HCT116 (cell line): ENCODE data around the gene WFDC2. TPM values are rescaled to one million over a fixed set of nuclear protein-coding genes. Genes with fewer than 3 reads are reported as not detected.

Experiments
- ATAC-seq: fragments of 200-7000 bp; cut with Tn5 transposase; 2 replicates; pipeline ENCODE4 v1.9.1; 2020; ENCODE audit warnings: mild to moderate bottlenecking, moderate library complexity
- BruUV-seq: library from RNA; stranded (reverse); fragments of 400-500 nt; replicated peaks from 2 replicates; lab custom pipeline; 2021; lab: Mats Ljungman, UMichigan
- CTCF ChIA-PET: fragments of 300-600 bp; sonication (Branson Sonifier 250); formaldehyde crosslinking; loops from one replicate; lab custom pipeline; 2021; ENCODE audit warnings: antibody characterized with exemption; lab: Charles Lee
- POLR2A ChIA-PET: fragments of 300-600, 350-600 bp; sonication (Branson Sonifier 250); formaldehyde crosslinking; loops from one replicate; lab custom pipeline; 2021; ENCODE audit warnings: antibody characterized with exemption; lab: Charles Lee
- RAD21 ChIA-PET, 2 experiments: fragments of 300-600 bp; sonication (Branson Sonifier 250); formaldehyde crosslinking; loops; one replicate each; lab custom pipeline; 2023; ENCODE audit warnings: low total read pairs in 2 of 2; ENCODE audit not compliant: uncharacterized antibody in 2 of 2, unreplicated experiment in 2 of 2, low non-redundant PET in 1 of 2; lab: Charles Lee
- DNase-seq: peaks from one replicate; pipeline ENCODE4 v3.0.0-alpha.2; 2010; ENCODE audit warnings: low read depth, low spot score
- H2AFZ ChIP-seq: fragments of 200-600 bp; shearing (Covaris generic), sonication (generic); 2 replicates; pipeline ENCODE4 v1.6.1; 2017; ENCODE audit warnings: low read depth, mixed run types, mixed read lengths, antibody characterized with exemption, low read length; ENCODE audit not compliant: poor library complexity, severe bottlenecking
- H3K27ac ChIP-seq: 2 replicates; pipeline ENCODE4 v1.5.1; 2012; ENCODE audit warnings: low read depth, low read length
- H3K27me3 ChIP-seq: fragments of 200-600 bp; sonication (generic); 2 replicates; pipeline ENCODE4 v1.6.1; 2016; ENCODE audit warnings: mixed run types, low read length, mixed read lengths; ENCODE audit not compliant: insufficient read depth
- H3K36me3 ChIP-seq, 2 experiments: fragments of 200-500 bp in 1 of 2; fragments of 200-600 bp in 1 of 2; sonication (Bioruptor generic) in 1 of 2; sonication (generic) in 1 of 2; 2 replicates each; pipeline versions ENCODE4 v1.5.1 to v1.6.1; 2014 to 2016; ENCODE audit warnings: low read length in 2 of 2, inconsistent platforms in 1 of 2, mixed read lengths in 1 of 2, mixed run types in 1 of 2; ENCODE audit not compliant: insufficient read depth in 2 of 2, control insufficient read depth in 1 of 2
- H3K4me1 ChIP-seq, 2 experiments: fragments of 200-600 bp in 1 of 2; sonication (generic) in 1 of 2; 2 replicates each; pipeline versions ENCODE4 v1.5.1 to v1.6.1; 2012 to 2017; ENCODE audit warnings: low read length in 2 of 2, inconsistent platforms in 1 of 2, mild to moderate bottlenecking in 1 of 2, mixed read lengths in 1 of 2, mixed run types in 1 of 2, moderate library complexity in 1 of 2; ENCODE audit not compliant: insufficient read depth in 2 of 2, control insufficient read depth in 1 of 2
- H3K4me2 ChIP-seq: fragments of 200-600 bp; sonication (generic); 2 replicates; pipeline ENCODE4 v1.6.1; 2017; ENCODE audit warnings: mixed run types, low read length, mixed read lengths
- H3K4me3 ChIP-seq, 2 experiments: fragments of 200-600 bp in 1 of 2; sonication (generic) in 1 of 2; replicated peaks in 1 of 2; 2 replicates each; pipeline ENCODE4 v1.5.1; 2011 to 2016; ENCODE audit warnings: low read length in 2 of 2, control low read depth in 1 of 2, low read depth in 1 of 2, mild to moderate bottlenecking in 1 of 2, mixed read lengths in 1 of 2, mixed run types in 1 of 2
- H3K79me2 ChIP-seq: fragments of 200-600 bp; sonication (generic); 2 replicates; pipeline ENCODE4 v1.6.1; 2017; ENCODE audit warnings: mild to moderate bottlenecking, mixed run types, low read length, moderate library complexity, mixed read lengths; ENCODE audit not compliant: insufficient read depth
- H3K9ac ChIP-seq: fragments of 200-600 bp; sonication (generic); 2 replicates; pipeline ENCODE4 v1.6.1; 2016; ENCODE audit warnings: low read length, mixed read lengths
- H3K9me2 ChIP-seq: fragments of 200-600 bp; sonication (generic), shearing (Covaris generic); 2 replicates; pipeline ENCODE4 v1.6.1; 2017; ENCODE audit warnings: mixed run types, mild to moderate bottlenecking, moderate library complexity; ENCODE audit not compliant: insufficient read depth
- H3K9me3 ChIP-seq, 2 experiments: fragments of 200-500 bp in 1 of 2; fragments of 200-600 bp in 1 of 2; sonication (Bioruptor generic) in 1 of 2; sonication (generic) in 1 of 2; 2 replicates each; pipeline ENCODE4 v1.6.1; 2014 to 2017; ENCODE audit warnings: low read length in 2 of 2, mixed read lengths in 2 of 2, inconsistent platforms in 1 of 2, low read depth in 1 of 2, mild to moderate bottlenecking in 1 of 2, mixed run types in 1 of 2, moderate library complexity in 1 of 2; ENCODE audit not compliant: control insufficient read depth in 1 of 2, insufficient read depth in 1 of 2
- H4K20me1 ChIP-seq: fragments of 200-600 bp; sonication (generic), shearing (Covaris generic); 2 replicates; pipeline ENCODE4 v1.6.1; 2017; ENCODE audit warnings: mixed run types, mild to moderate bottlenecking, moderate library complexity; ENCODE audit not compliant: insufficient read depth
- ATF3 ChIP-seq: IDR thresholded peaks from 2 replicates; pipeline ENCODE4 v1.6.1; 2012
- CBX3 ChIP-seq: IDR thresholded peaks from 2 replicates; pipeline ENCODE4 v1.6.1; 2012; ENCODE audit warnings: low read depth
- CEBPB ChIP-seq: IDR thresholded peaks from 2 replicates; pipeline ENCODE4 v1.6.1; 2012; ENCODE audit warnings: low read depth
- EGR1 ChIP-seq: IDR thresholded peaks from 2 replicates; pipeline ENCODE4 v1.6.1; 2012; ENCODE audit warnings: low read depth
- ELF1 ChIP-seq: IDR thresholded peaks from 2 replicates; pipeline ENCODE4 v1.6.1; 2012; ENCODE audit warnings: low read depth, borderline replicate concordance
- EZH2 ChIP-seq: fragments of 200-600 bp; sonication (generic); IDR thresholded peaks from 2 replicates; pipeline ENCODE4 v1.6.1; 2017; ENCODE audit warnings: antibody characterized with exemption, mixed run types
- EZH2phosphoT487 ChIP-seq: fragments of 200-600 bp; IDR thresholded peaks from 2 replicates; pipeline ENCODE4 v1.6.1; 2018; ENCODE audit warnings: antibody characterized with exemption, borderline replicate concordance
- FOSL1 ChIP-seq: IDR thresholded peaks from 2 replicates; pipeline ENCODE4 v1.6.1; 2012; ENCODE audit warnings: low read depth
- JUND ChIP-seq: IDR thresholded peaks from 2 replicates; pipeline ENCODE4 v1.6.1; 2012
- POLR2A ChIP-seq: IDR thresholded peaks from 2 replicates; pipeline ENCODE4 v1.7.0; 2011; ENCODE audit warnings: borderline replicate concordance; ENCODE audit not compliant: insufficient read depth, insufficient read length; ENCODE audit errors: extremely low read depth
- POLR2AphosphoS5 ChIP-seq: IDR thresholded peaks from 2 replicates; pipeline ENCODE4 v1.6.1; 2011; ENCODE audit warnings: mild to moderate bottlenecking, low read depth, low read length, moderate library complexity
- REST ChIP-seq: IDR thresholded peaks from 2 replicates; pipeline ENCODE4 v1.6.1; 2012; ENCODE audit warnings: low read depth
- SIN3A ChIP-seq: IDR thresholded peaks from 2 replicates; pipeline ENCODE4 v1.6.1; 2012; ENCODE audit warnings: low read depth
- SP1 ChIP-seq: IDR thresholded peaks from 2 replicates; pipeline ENCODE4 v1.6.1; 2012; ENCODE audit warnings: low read depth
- SRF ChIP-seq: IDR thresholded peaks from 2 replicates; pipeline ENCODE4 v1.6.1; 2012; ENCODE audit warnings: low read depth
- YY1 ChIP-seq: IDR thresholded peaks from 2 replicates; pipeline ENCODE4 v1.6.1; 2011; ENCODE audit warnings: low read length, low read depth, moderate library complexity, mild to moderate bottlenecking; ENCODE audit not compliant: insufficient replicate concordance; ENCODE audit errors: extremely low read depth
- ZFX ChIP-seq: fragments of 450-650 bp; IDR thresholded peaks from 2 replicates; pipeline ENCODE4 v1.6.1; 2017
- intact Hi-C: fragments of 100-400 bp; cut with micrococcal nuclease; formaldehyde crosslinking; loops from 2 replicates; pipeline ENCODE4 v1.10.0; 2022
- total RNA-seq: library from RNA; stranded (reverse); gene quantifications from one replicate; pipeline ENCODE4 v1.2.1, GENCODE V29; 2021; ENCODE audit not compliant: unreplicated experiment
- TF ChIP-seq, protein P1 (sequence below): IDR thresholded peaks from 2 replicates; pipeline ENCODE4 v1.6.1; 2012

The WFDC2 gene
- total RNA-seq, 1 experiment from 2014 or later = 1.1 TPM

DNA sequence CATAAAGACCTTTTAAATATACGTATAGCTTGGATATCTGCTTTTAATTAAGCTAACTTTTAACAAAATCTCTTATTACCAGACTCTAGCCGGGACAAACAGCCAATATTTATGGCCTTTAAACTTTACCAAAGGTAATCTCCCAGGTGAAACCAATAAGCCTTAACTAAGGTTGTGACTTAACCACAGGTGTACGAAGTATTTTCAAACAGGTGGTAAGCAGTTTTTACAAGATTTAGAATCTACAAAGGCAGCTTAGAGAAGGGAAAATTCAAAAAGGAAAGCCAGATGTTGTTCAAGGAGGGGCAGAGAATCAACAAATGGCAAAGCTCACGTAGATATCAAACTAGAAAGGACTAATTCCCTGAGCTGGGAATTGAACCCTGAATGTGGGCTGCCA is 15.8 kb downstream of the WFDC2 start:
- peaks cover 0 to 12% of the 10 kb centered on the region in 2 experiments; a peak in 2 of 4 replicates for H3K4me1 ChIP-seq
- no peaks in the 10 kb centered on the region for H3K9me3 ChIP-seq
- H4K20me1 ChIP-seq = no peaks in the 10 kb centered on the region
- no peak for TF ChIP-seq EGR1
- TF ChIP-seq SIN3A = no peak
- no peak for TF ChIP-seq ATF3
- TF ChIP-seq POLR2A = no peak
- no peak for TF ChIP-seq CBX3
- TF ChIP-seq YY1 = no peak
- TF ChIP-seq JUND = no peak
- no peak for TF ChIP-seq REST
- TF ChIP-seq EZH2 = no peak
- TF ChIP-seq SRF = no peak
- TF ChIP-seq SP1 = no peak
- TF ChIP-seq, protein P1, sequence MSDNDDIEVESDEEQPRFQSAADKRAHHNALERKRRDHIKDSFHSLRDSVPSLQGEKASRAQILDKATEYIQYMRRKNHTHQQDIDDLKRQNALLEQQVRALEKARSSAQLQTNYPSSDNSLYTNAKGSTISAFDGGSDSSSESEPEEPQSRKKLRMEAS = no peak
- TF ChIP-seq EZH2phosphoT487 = no peak
- TF ChIP-seq POLR2AphosphoS5 = no peak
- no peak for TF ChIP-seq FOSL1
- no peak for TF ChIP-seq CEBPB
- no peak for TF ChIP-seq ZFX
- TF ChIP-seq ELF1 = no peak
- no peak for DNase-seq
- intact Hi-C loops = no loop called here
- H3K4me2 ChIP-seq = no peak overlapping the region
- no peak overlapping the region for H3K9ac ChIP-seq
- ChIA-PET RAD21 (no interaction called here), POLR2A (no interaction called here), CTCF (interaction anchor here (1.3 kb wide), 1 partner anchor 389 kb away, joined by 4 read pairs; no protein-coding TSS in a partner anchor)
- no peaks in the 10 kb centered on the region for H3K9me2 ChIP-seq
- H3K36me3 ChIP-seq = no peaks in the 10 kb centered on the region
- no peaks in the 10 kb centered on the region for H3K79me2 ChIP-seq
- no peak overlapping the region for H3K4me3 ChIP-seq
- ATAC-seq = no peak
- no peaks in the 10 kb centered on the region for H3K27me3 ChIP-seq
- H2AFZ ChIP-seq = no peak overlapping the region
- BruUV-seq = no TSS peak
- H3K27ac ChIP-seq = no peak overlapping the region
